B cell (primary cell): Measurements from ENCODE around the gene GABRQ. TPM values are rescaled to one million over a fixed set of nuclear protein-coding genes. Genes with fewer than 3 reads are reported as not detected.

Source experiments
- polyA plus RNA-seq: library from polyadenylated mRNA; depleted of rRNA; stranded (reverse); fragments of >200 nt; gene quantifications from 2 replicates; pipeline ENCODE4 v1.2.3, GENCODE V29; 2012
- total RNA-seq, 2 donors: library from RNA; stranded (reverse); fragments of 120-200 nt in 1 of 2; gene quantifications; 1 replicate in 1 of 2; 2 replicates in 1 of 2; pipeline versions ENCODE4 v1.2.3 to v1.2.4, GENCODE V29; 2013 to 2022

GABRQ gene
- total and polyA plus RNA-seq, 2 donors (not counting 1 experiment from before 2014, with no cell fraction given): not detected

Other genes with a start within 250 kb of the GABRQ start
- gene GABRA3, start 186.6 kb upstream of the GABRQ start, total RNA-seq: not detected in 2 replicates
- gene GABRA3, start 186.6 kb upstream of the GABRQ start, polyA plus RNA-seq: not detected in 2 replicates
- not detected in 2 replicates for gene MAGEA3, start 60.9 kb downstream of the GABRQ start, total RNA-seq
- not detected in 2 replicates for gene MAGEA3, start 60.9 kb downstream of the GABRQ start, polyA plus RNA-seq
- not detected in 2 replicates for gene CSAG2, start 71.4 kb downstream of the GABRQ start, total RNA-seq
- gene CSAG2, start 71.4 kb downstream of the GABRQ start, polyA plus RNA-seq: not detected in 2 replicates
- not detected in 2 replicates for gene MAGEA2B, start 76.7 kb downstream of the GABRQ start, total RNA-seq
- not detected in 2 replicates for gene MAGEA2B, start 76.7 kb downstream of the GABRQ start, polyA plus RNA-seq
- not detected in 2 replicates for gene CSAG1, start 95.8 kb downstream of the GABRQ start, total RNA-seq
- not detected in 2 replicates for gene CSAG1, start 95.8 kb downstream of the GABRQ start, polyA plus RNA-seq
- gene MAGEA12, start 95.9 kb downstream of the GABRQ start, total RNA-seq: not detected in 2 replicates
- gene MAGEA12, start 95.9 kb downstream of the GABRQ start, polyA plus RNA-seq: not detected in 2 replicates
- gene MAGEA2, start 115.9 kb downstream of the GABRQ start, total RNA-seq: not detected in 2 replicates
- not detected in 2 replicates for gene MAGEA2, start 115.9 kb downstream of the GABRQ start, polyA plus RNA-seq
- gene CSAG3, start 121.3 kb downstream of the GABRQ start, total RNA-seq: not detected in 2 replicates
- gene CSAG3, start 121.3 kb downstream of the GABRQ start, polyA plus RNA-seq: not detected in 2 replicates
- not detected in 2 replicates for gene MAGEA6, start 131.8 kb downstream of the GABRQ start, total RNA-seq
- gene MAGEA6, start 131.8 kb downstream of the GABRQ start, polyA plus RNA-seq: not detected in 2 replicates
- gene CETN2, start 192.9 kb downstream of the GABRQ start, total RNA-seq: 9.4 and 11.1 TPM in 2 replicates
- gene CETN2, start 192.9 kb downstream of the GABRQ start, polyA plus RNA-seq: 3.3 and 3.7 TPM in 2 replicates
- gene NSDHL, start 193.2 kb downstream of the GABRQ start, total RNA-seq: 8.5 and 10.3 TPM in 2 replicates
- gene NSDHL, start 193.2 kb downstream of the GABRQ start, polyA plus RNA-seq: 3.1 and 4.9 TPM in 2 replicates